Ectodermal cell (in vitro differentiated cells): ENCODE measurements around the gene CAPN1.

ENCODE experiments used
- H3K27ac ChIP-seq: 2 replicates; pipeline ENCODE4 v1.7.0; 2013; ENCODE audit warnings: mild to moderate bottlenecking, low read depth, low read length; ENCODE audit not compliant: insufficient read depth, poor library complexity, severe bottlenecking
- H3K27me3 ChIP-seq: 2 replicates; pipeline ENCODE4 v1.7.0; 2013; ENCODE audit warnings: mild to moderate bottlenecking, low read length; ENCODE audit not compliant: insufficient read depth, control insufficient read depth, poor library complexity, severe bottlenecking
- H3K36me3 ChIP-seq: one replicate; pipeline ENCODE4 v1.7.0; 2013; ENCODE audit warnings: low read length; ENCODE audit not compliant: control insufficient read depth, insufficient read depth
- H3K4me1 ChIP-seq: one replicate; pipeline ENCODE4 v1.7.0; 2013; ENCODE audit warnings: low read length; ENCODE audit not compliant: control insufficient read depth, insufficient read depth
- H3K4me3 ChIP-seq: 2 replicates; pipeline ENCODE4 v1.7.0; 2013; ENCODE audit warnings: low read depth, low read length, control low read depth; ENCODE audit not compliant: insufficient read depth
- H3K9me3 ChIP-seq: 2 replicates; pipeline ENCODE4 v1.7.0; 2013; ENCODE audit warnings: mild to moderate bottlenecking, low read length, moderate library complexity; ENCODE audit not compliant: control insufficient read depth
- WGBS, 2 experiments: methylation state at CpG; one replicate each; pipeline ENCODE4 v1.1.7; 2013; ENCODE audit warnings: missing lambda C conversion rate in 2 of 2; 5-methylcytosine and 5-hydroxymethylcytosine counted together

The CAPN1 gene

DNA sequence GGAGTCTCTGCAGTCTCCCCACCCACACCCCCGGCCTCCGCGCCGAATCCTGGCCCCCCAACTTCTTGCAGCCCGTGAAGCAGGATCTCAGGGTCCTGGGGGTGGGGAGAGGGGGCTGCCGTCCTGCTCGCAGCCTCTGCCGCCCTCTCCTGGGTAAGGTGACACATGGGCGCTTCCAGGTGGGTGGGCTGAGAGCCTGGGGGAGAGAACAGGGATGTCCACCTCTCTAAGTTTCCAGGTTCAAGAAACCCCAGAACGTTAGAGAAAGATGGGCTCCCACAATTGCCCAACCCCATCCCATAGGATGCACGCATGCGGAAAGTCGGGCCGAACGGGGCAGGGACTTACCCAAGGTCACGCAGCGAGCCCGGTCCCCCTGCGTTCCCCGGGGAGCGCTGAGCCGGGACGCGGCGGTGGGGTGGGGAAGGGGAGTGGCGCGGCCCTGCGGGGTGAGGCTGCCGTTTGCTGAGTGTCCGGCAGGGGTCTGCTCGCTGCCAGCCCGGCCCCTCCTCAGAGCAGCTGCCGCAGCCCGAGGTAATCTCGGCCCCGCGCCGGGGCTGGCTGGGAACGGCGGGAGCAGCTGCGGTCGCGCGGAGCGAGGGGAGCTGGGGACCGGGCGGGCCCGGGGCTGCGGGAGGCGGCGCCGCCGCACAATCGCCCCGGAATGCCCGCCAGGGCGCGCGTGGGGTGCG is 705 bp upstream of the CAPN1 start:
- Histone ChIP-seq H3K27ac (no peak overlapping the region), H3K36me3 (no peaks in the 10 kb centered on the region), H3K4me1 (peaks cover 14% of the 10 kb centered on the region), H3K9me3 (no peaks in the 10 kb centered on the region), H3K4me3 (peak overlapping the region; percentile 57), H3K27me3 (peaks cover 4% of the 10 kb centered on the region)
- WGBS, 2 experiments: 1% methylated on average over 60 of the region's 60 CpGs

DNA sequence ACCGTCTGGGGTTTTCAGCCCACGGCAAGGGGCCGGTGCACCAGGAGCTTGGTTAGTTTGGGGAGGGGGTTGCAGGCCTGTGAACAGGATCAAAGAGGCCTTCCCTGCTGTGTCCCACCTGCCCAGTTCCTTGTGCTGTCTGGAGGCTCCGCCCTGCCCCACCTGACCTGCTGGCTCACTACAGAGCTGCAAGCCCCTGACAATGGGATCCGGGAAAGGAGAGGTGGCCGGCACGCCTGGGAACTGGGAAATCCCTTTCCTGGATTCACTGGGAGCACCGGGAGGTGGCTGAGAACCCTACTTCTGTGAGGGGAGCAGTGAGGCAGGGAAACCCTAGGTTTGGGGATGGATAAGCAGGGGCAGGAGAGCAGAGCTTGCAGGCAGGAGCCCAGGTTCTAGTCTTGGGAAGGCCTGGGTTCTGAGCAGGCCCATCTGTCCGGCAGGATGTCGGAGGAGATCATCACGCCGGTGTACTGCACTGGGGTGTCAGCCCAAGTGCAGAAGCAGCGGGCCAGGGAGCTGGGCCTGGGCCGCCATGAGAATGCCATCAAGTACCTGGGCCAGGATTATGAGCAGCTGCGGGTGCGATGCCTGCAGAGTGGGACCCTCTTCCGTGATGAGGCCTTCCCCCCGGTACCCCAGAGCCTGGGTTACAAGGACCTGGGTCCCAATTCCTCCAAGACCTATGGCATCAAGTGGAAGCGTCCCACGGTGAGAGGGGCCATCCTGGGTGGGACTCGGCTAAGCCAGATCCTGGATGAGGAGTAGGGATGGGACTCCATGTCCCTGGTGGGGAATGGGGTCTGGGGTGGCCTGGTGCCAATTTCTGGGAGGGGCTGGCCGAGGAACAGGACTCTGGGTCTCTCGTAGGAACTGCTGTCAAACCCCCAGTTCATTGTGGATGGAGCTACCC is 786 bp downstream of the CAPN1 start:
- Histone ChIP-seq H3K4me3 (peak overlapping the region; percentile 57), H3K9me3 (no peaks in the 10 kb centered on the region), H3K36me3 (no peaks in the 10 kb centered on the region), H3K4me1 (peaks cover 14% of the 10 kb centered on the region), H3K27ac (no peak overlapping the region), H3K27me3 (peaks cover 4% of the 10 kb centered on the region)
- 42 to 43% methylated on average over 23 of the region's 23 CpGs for WGBS, 2 experiments

DNA sequence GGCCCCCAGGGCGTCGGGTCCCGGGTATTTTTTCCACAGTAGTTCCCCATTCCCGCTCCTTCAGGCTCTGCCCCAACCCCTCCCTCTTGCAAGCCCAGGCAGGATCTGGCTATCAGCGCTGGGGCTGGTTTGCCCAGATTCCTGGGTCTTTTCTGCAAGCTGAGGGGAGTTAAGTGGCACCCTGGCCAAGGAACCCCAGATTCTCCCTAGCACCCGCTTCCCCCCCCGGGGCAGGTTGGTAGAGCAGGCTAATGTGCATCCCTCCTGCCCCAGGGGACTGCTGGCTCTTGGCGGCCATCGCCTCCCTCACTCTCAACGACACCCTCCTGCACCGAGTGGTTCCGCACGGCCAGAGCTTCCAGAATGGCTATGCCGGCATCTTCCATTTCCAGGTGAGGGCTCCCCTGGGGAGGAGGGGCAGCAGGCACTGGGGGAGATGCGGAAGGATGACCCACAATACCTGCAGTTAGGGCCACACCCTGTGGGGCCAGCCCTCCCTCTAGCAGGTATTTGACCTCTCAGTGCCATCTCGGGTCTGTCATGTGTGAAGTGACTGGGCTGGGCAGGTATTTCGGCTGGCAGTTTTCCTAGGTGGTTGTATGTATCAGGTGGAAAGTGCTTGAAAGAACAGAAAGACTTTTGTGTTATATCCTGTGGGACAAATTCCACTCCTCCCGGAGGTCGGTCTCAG is 1.6 kb downstream of the CAPN1 start:
- H3K9me3 ChIP-seq: no peaks in the 10 kb centered on the region
- H3K4me1 ChIP-seq: peaks cover 14% of the 10 kb centered on the region
- H3K27me3 ChIP-seq: peaks cover 4% of the 10 kb centered on the region
- no peak overlapping the region for H3K4me3 ChIP-seq
- H3K27ac ChIP-seq: no peak overlapping the region
- WGBS, 2 experiments: 81 to 83% methylated on average over 19 of the region's 19 CpGs
- no peaks in the 10 kb centered on the region for H3K36me3 ChIP-seq

DNA sequence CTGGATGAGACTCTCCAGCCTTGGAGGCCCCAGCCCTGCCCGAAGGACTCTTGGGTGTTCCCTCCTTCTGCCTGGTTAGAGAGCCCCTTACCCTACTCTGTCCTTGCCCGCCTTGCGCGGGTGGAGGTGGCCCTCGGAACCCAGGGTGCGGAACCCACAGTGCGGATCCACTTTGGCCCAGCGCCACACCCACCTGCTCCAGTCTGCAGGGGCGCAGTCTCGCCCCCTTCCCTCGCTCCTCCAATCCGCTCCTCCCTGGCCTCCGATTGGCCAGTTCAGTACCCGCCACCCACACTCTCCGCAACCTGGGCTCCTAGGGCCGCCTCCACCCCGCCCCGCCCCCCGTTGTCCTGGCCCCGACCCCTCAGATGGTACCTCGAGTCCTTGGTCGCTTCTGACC is 2.4 kb downstream of the CAPN1 start:
- no peak overlapping the region for H3K27ac ChIP-seq
- WGBS, 2 experiments: 51 to 62% methylated on average over 22 of the region's 22 CpGs
- H3K36me3 ChIP-seq: no peaks in the 10 kb centered on the region
- peaks cover 14% of the 10 kb centered on the region for H3K4me1 ChIP-seq
- H3K27me3 ChIP-seq: peaks cover 4% of the 10 kb centered on the region
- H3K4me3 ChIP-seq: no peak overlapping the region
- no peaks in the 10 kb centered on the region for H3K9me3 ChIP-seq

DNA sequence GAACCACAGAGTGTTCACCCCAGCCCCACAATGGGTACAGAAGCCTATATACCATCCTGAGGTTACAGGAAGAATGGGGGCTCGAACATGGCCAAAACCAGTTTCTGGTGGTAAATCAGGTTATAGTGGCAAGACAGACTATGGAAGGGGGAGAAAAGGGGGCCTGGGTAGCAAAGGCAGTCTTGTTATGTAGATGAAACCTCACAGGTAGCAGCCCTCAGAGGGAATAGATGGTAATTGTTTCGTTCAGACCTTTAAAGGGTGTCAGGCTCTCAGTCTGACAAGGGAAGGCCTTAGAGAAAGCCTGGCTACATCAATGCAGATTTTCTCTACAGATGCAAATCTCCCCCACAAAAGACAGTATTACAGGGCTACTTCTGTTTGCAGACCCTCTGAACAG is 3.4 kb downstream of the CAPN1 start:
- H3K27me3 ChIP-seq: peaks cover 4% of the 10 kb centered on the region
- H3K27ac ChIP-seq: no peak overlapping the region
- 35 to 47% methylated on average over 2 of the region's 2 CpGs for WGBS, 2 experiments
- no peaks in the 10 kb centered on the region for H3K9me3 ChIP-seq
- peaks cover 14% of the 10 kb centered on the region for H3K4me1 ChIP-seq
- no peak overlapping the region for H3K4me3 ChIP-seq
- no peaks in the 10 kb centered on the region for H3K36me3 ChIP-seq

DNA sequence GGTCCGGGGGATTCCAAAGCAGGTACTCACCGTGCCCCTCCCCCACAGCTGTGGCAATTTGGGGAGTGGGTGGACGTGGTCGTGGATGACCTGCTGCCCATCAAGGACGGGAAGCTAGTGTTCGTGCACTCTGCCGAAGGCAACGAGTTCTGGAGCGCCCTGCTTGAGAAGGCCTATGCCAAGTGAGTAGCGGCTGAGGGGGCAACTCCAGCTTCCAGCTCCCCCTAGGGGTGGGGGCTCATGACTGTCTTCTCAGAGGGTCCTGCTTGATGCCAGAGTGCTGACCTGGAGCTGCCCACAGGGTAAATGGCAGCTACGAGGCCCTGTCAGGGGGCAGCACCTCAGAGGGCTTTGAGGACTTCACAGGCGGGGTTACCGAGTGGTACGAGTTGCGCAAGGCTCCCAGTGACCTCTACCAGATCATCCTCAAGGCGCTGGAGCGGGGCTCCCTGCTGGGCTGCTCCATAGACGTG is 4.2 kb downstream of the CAPN1 start:
- Histone ChIP-seq H3K9me3 (no peaks in the 10 kb centered on the region), H3K4me1 (peaks cover 14% of the 10 kb centered on the region), H3K27me3 (no peaks in the 10 kb centered on the region), H3K36me3 (no peaks in the 10 kb centered on the region), H3K4me3 (no peak overlapping the region), H3K27ac (no peak overlapping the region)
- WGBS, 2 experiments: 88 to 89% methylated on average over 18 of the region's 18 CpGs

DNA sequence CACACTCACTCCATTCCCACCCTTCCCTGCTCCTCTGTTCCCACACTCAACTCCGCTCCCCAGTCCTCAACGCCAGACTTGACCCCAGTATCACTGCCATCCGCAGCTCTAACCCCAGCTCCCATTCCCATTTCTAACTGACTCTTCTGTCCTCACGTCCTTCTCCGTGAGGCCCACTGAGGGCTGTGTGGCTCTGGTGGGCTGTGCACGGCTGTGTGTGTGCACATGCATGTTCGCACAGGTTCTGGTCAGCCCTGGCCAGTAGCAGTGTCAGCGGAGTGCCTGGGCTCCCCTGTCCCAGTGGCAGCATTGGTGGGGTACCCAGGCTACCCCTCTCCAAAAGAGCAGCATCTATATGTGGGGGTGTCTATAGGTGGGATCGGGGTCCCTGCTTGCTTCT is 5.0 kb downstream of the CAPN1 start:
- WGBS, 2 experiments: 95 to 98% methylated on average over 9 of the region's 9 CpGs
- no peak overlapping the region for H3K27ac ChIP-seq
- peaks cover 14% of the 10 kb centered on the region for H3K4me1 ChIP-seq
- H3K36me3 ChIP-seq: no peaks in the 10 kb centered on the region
- H3K4me3 ChIP-seq: no peak overlapping the region
- H3K27me3 ChIP-seq: no peaks in the 10 kb centered on the region
- H3K9me3 ChIP-seq: no peaks in the 10 kb centered on the region

DNA sequence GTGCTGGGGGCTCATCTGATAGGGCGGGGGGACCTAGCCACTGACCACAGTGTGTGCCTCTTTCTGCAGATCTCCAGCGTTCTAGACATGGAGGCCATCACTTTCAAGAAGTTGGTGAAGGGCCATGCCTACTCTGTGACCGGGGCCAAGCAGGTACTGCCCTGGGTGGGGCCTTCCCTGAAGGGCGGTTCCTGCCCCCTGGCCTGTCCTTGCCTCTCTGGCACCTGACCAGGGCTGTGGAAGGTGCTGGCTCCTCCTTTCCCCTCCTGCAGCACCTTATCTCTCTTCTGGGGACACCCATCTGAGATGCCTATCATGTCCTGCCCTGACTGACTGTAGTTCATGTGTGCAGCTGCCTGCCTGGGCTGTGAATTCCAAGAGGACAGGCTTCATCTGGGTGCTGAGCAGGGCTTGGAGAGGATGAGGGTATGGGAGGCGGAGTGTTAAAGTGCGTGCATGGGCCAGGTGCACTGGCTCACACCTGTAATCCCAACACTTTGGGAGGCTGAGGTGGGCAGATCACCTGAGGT is 5.5 kb downstream of the CAPN1 start:
- Histone ChIP-seq H3K4me1 (peaks cover 14% of the 10 kb centered on the region), H3K27ac (no peak overlapping the region), H3K9me3 (no peaks in the 10 kb centered on the region), H3K36me3 (no peaks in the 10 kb centered on the region), H3K27me3 (no peaks in the 10 kb centered on the region), H3K4me3 (no peak overlapping the region)
- 94% methylated on average over 6 of the region's 6 CpGs for WGBS, 2 experiments

DNA sequence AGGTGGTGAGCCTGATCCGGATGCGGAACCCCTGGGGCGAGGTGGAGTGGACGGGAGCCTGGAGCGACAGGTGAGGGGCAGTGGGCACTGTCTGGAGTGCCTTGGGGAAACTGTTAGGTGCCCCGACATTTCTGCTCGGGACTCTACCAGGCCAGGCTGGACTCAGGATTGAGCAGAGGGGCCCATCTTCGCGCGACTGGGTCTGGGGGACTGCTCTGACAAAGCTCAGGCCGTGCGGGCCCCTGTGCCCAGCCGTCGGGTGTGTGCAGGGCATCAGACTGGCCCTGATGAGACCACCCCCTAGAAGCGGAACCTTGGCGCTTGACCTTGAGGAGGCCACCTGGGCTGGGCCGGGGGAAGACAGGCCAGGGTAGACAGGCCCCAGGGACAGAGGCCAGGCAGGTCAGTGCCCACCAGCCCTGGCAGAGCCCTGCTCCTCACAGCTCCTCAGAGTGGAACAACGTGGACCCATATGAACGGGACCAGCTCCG is 6.3 kb downstream of the CAPN1 start:
- no peaks in the 10 kb centered on the region for H3K36me3 ChIP-seq
- WGBS, 2 experiments: 95 to 96% methylated on average over 20 of the region's 20 CpGs
- H3K4me3 ChIP-seq: no peak overlapping the region
- H3K27ac ChIP-seq: no peak overlapping the region
- no peaks in the 10 kb centered on the region for H3K27me3 ChIP-seq
- H3K4me1 ChIP-seq: peaks cover 8% of the 10 kb centered on the region
- H3K9me3 ChIP-seq: no peaks in the 10 kb centered on the region
